Stimulated activated memory B cell treated with anti-CD40 and anti-IgM and Interleukin-4, amounts not matched to agents 10 μg/mL and 1 μg/mL and 100 μg/mL, for 72 hours (primary cell): ENCODE measurements around the gene ENKUR.
A peak's percentile ranks its signal among the peaks of the same experiment; 100 is the strongest.
"Not testable (repeated sequence)": the region's sequence is repeated elsewhere in the genome, so short reads cannot be mapped to it uniquely, and the experiment has no call there.

Experiments
- ATAC-seq: fragments of 150-1000 bp; cut with Tn5 transposase; 2 replicates; pipeline ENCODE4 v1.10.0; 2021
- H3K27ac Mint-ChIP-seq: one replicate; pipeline ENCODE4 v1.8.0; 2022; ENCODE audit warnings: mild to moderate bottlenecking, mixed read lengths
- H3K27me3 Mint-ChIP-seq: one replicate; pipeline ENCODE4 v1.8.0; 2022; ENCODE audit warnings: mixed read lengths
- H3K36me3 Mint-ChIP-seq: one replicate; pipeline ENCODE4 v1.8.0; 2022; ENCODE audit warnings: mixed read lengths
- H3K4me1 Mint-ChIP-seq: one replicate; pipeline ENCODE4 v1.8.0; 2022; ENCODE audit warnings: mixed read lengths
- H3K4me3 Mint-ChIP-seq: one replicate; pipeline ENCODE4 v1.8.0; 2022; ENCODE audit warnings: mild to moderate bottlenecking, moderate library complexity, mixed read lengths
- H3K9me3 Mint-ChIP-seq: one replicate; pipeline ENCODE4 v1.8.0; 2022; ENCODE audit warnings: mixed read lengths

Gene ENKUR

GRCh38 chr10:24969841-24970281 is 46.1 kb downstream of the ENKUR start:
- no peak overlapping the region for H3K4me3 Mint-ChIP-seq
- H3K9me3 Mint-ChIP-seq = peaks cover 3% of the 10 kb centered on the region
- H3K4me1 Mint-ChIP-seq = peaks cover 6% of the 10 kb centered on the region
- no peaks in the 10 kb centered on the region for H3K27me3 Mint-ChIP-seq
- H3K27ac Mint-ChIP-seq = no peak overlapping the region
- no peaks in the 10 kb centered on the region for H3K36me3 Mint-ChIP-seq
- ATAC-seq = no peak

DNA sequence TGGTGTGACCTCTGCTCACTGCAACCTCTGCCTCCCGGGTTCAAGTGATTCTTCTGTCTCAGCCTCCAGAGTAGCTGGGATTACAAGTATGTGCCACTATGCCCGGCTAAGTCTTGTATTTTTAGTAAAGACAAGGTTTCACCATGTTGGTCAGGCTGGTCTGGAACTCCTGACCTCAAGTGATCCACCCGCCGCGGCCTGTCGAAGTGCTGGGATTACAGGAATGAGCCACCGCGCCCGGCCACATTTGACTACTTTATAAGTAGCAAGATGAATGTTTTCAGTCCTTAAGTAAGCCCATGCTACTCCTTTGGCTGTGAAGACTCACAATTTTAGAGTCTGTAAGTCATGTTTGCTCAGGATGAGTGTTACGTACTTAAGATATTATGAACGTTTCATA is 47.0 kb downstream of the ENKUR start:
- not testable (repeated sequence) for H3K4me1 Mint-ChIP-seq, H3K4me3 Mint-ChIP-seq, H3K27me3 Mint-ChIP-seq, ATAC-seq, H3K9me3 Mint-ChIP-seq, H3K36me3 Mint-ChIP-seq, H3K27ac Mint-ChIP-seq

- H3K4me1 Mint-ChIP-seq = peaks cover 6% of the 10 kb centered on the region
- no peaks in the 10 kb centered on the region for H3K36me3 Mint-ChIP-seq
- no peak overlapping the region for H3K4me3 Mint-ChIP-seq
- peaks cover 3% of the 10 kb centered on the region for H3K9me3 Mint-ChIP-seq
- no peak for ATAC-seq
- no peaks in the 10 kb centered on the region for H3K27me3 Mint-ChIP-seq
- no peak overlapping the region for H3K27ac Mint-ChIP-seq
These were observed 47.6 kb downstream of the ENKUR start for GRCh38 chr10:24968349-24968748.

DNA sequence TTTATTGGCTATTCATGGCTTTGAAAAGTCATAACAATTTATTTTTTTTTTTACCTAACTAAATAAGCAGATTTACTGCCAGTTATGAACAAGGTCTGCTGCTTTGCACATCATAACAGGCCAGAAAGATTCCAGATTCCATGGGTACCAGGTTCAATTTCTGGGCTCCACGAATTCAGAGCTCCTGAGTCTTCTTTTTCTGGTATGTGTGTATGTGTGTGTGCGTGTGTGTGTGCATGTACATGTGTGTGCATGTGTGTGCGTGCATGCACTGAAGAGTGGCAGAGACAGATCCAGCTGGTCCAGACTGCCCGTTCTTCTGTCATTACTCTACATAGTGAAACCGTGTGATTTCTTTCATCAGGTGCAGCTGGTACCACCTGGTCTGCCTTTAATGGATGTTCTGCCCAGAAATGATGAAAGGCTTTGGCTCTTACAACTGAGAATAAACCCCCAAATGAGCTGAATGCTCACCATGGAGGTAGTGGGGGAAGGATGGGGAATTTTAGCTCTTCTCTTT is 48.9 kb downstream of the ENKUR start:
- no peaks in the 10 kb centered on the region for H3K36me3 Mint-ChIP-seq
- H3K9me3 Mint-ChIP-seq = peaks cover 3% of the 10 kb centered on the region
- ATAC-seq = no peak
- H3K4me3 Mint-ChIP-seq = no peak overlapping the region
- peaks cover 6% of the 10 kb centered on the region for H3K4me1 Mint-ChIP-seq
- H3K27me3 Mint-ChIP-seq = no peaks in the 10 kb centered on the region
- H3K27ac Mint-ChIP-seq = no peak overlapping the region

DNA sequence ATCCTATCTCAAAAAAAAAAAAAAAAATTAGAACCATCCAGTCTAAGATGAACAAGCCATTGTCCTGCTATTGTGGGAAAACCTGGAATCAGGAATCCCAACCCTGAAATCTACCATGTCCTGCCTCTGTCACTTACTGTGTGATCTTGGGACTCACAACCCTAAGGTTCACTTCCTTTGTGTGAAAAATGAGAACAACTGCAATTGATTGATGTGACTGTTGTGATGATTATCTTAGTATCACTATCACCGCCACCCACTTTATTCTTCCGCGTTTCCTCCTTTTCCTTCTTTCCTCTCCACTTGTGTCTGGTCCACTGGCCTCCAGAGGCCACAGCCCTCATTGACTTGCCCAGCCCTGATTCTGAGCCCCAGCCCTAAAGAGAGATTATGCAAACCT is 50.9 kb downstream of the ENKUR start:
- Mint-ChIP-seq H3K4me1 (peaks cover 3% of the 10 kb centered on the region), H3K36me3 (no peaks in the 10 kb centered on the region), H3K4me3 (no peak overlapping the region), H3K27ac (no peak overlapping the region), H3K9me3 (peaks cover 3% of the 10 kb centered on the region), H3K27me3 (no peaks in the 10 kb centered on the region)
- ATAC-seq = no peak

DNA sequence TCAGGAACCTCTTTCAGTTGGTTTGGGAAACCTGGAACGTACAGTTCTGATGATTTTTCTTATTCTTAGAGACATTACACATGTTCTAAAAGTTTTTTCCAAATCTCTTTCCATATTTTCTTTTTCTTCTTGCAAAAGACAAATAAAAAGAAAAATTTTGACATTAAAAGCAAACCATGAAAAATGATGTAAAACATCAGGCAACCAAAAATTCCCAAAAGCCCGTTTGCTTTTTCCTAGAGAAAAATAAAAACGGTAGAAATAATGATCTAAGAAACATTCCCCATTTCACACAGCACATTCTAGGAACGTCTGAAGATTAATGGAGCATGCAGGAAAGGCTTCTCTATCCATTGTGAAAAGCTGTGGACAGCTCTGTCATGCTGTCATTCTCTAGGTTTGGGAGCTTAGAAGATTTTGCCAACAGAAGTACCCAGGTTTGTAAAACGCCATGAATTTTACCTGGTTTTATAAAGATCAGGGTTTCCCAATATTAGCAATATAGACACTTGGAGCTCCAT is 52.4 kb downstream of the ENKUR start:
- no peaks in the 10 kb centered on the region for H3K27me3 Mint-ChIP-seq
- H3K4me3 Mint-ChIP-seq = no peak overlapping the region
- no peak for ATAC-seq
- H3K9me3 Mint-ChIP-seq = peaks cover 3% of the 10 kb centered on the region
- H3K4me1 Mint-ChIP-seq = no peaks in the 10 kb centered on the region
- no peak overlapping the region for H3K27ac Mint-ChIP-seq
- no peaks in the 10 kb centered on the region for H3K36me3 Mint-ChIP-seq

- Mint-ChIP-seq H3K27me3 (no peaks in the 10 kb centered on the region), H3K4me1 (no peaks in the 10 kb centered on the region), H3K36me3 (no peaks in the 10 kb centered on the region), H3K9me3 (peaks cover 3% of the 10 kb centered on the region), H3K27ac (no peak overlapping the region), H3K4me3 (no peak overlapping the region)
- no peak for ATAC-seq
These were observed 53.0 kb downstream of the ENKUR start for GRCh38 chr10:24962995-24963394.

- no peak for ATAC-seq
These were observed 54.4 kb downstream of the ENKUR start for GRCh38 chr10:24961582-24961981.

DNA sequence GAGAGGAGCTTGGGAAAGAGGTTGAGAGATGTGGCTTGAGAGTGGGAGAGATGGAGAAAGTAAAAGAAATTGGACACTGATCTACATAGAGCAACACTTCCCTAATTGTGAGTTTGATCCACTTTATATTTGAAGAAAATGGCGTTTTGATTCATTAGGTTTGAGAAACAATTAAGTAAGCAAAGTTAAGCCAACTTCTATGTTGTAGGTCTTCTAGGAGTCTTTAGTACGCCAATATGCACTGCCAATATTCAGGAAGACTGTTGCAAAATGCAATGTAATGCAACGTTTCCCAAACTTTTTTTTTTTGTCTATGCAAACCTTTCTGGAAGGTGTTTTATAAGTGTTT is 56.6 kb downstream of the ENKUR start:
- no peaks in the 10 kb centered on the region for H3K27me3 Mint-ChIP-seq
- H3K4me1 Mint-ChIP-seq = no peaks in the 10 kb centered on the region
- H3K4me3 Mint-ChIP-seq = no peak overlapping the region

More at GRCh38 chr10:24961582-24961981, 54.4 kb downstream of the ENKUR start:
- H3K27ac Mint-ChIP-seq = no peak overlapping the region
- no peaks in the 10 kb centered on the region for H3K9me3 Mint-ChIP-seq
- H3K4me3 Mint-ChIP-seq = no peak overlapping the region
- H3K27me3 Mint-ChIP-seq = no peaks in the 10 kb centered on the region
- H3K4me1 Mint-ChIP-seq = no peaks in the 10 kb centered on the region
- H3K36me3 Mint-ChIP-seq = no peaks in the 10 kb centered on the region

GRCh38 chr10:24958721-24959381 is 57.1 kb downstream of the ENKUR start:
- no peak overlapping the region for H3K4me3 Mint-ChIP-seq
- ATAC-seq = no peak

More for the DNA sequence above, 56.6 kb downstream of the ENKUR start:
- Mint-ChIP-seq H3K27ac (no peak overlapping the region), H3K36me3 (no peaks in the 10 kb centered on the region), H3K9me3 (no peaks in the 10 kb centered on the region)
- ATAC-seq = no peak

DNA sequence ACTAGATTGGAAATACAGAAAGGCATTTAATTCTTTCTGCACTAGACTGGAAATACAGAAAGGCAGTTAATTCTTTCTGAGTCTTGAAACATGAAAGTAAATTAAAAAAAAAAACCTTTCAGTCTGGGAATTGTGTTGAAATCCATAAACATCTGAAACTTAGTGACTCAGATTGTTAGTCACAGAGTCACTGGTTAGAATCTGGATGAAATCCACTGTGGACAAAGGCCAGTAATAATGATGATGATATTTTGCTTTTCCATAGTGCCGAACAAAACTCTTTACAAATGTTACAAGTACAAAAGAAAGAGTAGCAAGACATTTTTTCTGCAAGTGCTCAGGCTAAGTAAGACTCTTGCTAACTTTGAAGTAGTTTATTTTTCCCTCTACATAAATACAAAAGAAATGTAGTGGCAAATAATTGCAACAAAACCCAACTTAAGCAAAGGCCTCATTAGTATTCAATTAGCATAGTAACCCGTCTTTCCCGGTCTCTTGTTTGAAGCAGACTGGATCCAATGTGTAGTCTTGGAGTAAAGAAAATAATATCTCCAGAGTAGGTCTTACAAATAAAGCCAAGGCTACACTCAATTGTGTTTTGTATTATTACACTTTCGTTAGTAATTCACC is 57.8 kb downstream of the ENKUR start:
- H3K4me1 Mint-ChIP-seq = peaks cover 5% of the 10 kb centered on the region
- no peak overlapping the region for H3K27ac Mint-ChIP-seq
- no peak for ATAC-seq
- no peaks in the 10 kb centered on the region for H3K9me3 Mint-ChIP-seq
- no peaks in the 10 kb centered on the region for H3K27me3 Mint-ChIP-seq
- no peak overlapping the region for H3K4me3 Mint-ChIP-seq
- H3K36me3 Mint-ChIP-seq = no peaks in the 10 kb centered on the region

More at GRCh38 chr10:24958721-24959381, 57.1 kb downstream of the ENKUR start:
- Mint-ChIP-seq H3K4me1 (no peaks in the 10 kb centered on the region), H3K27me3 (no peaks in the 10 kb centered on the region), H3K27ac (no peak overlapping the region), H3K9me3 (no peaks in the 10 kb centered on the region), H3K36me3 (no peaks in the 10 kb centered on the region)

DNA sequence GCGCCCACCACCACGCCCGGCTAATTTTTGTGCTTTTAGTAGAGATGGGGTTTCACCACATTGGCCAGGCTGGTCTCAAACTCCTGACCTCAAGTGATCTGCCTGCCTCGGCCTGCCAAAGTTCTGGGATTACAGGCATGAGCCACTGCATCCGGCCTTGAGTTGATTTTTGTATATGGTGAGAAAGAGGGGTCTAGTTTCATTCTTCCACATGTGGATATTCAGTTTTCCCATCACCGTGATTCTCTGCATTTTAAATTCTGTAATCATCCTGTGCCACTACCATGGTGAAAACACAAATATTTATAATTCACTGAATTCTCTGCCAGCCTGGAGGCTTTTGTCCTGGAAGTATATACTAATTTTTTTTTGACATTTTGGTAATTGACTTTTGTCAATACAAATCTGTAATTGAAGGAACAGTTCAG is 58.3 kb downstream of the ENKUR start:
- not testable (repeated sequence) for H3K27me3 Mint-ChIP-seq, H3K4me1 Mint-ChIP-seq, H3K4me3 Mint-ChIP-seq, H3K9me3 Mint-ChIP-seq, H3K27ac Mint-ChIP-seq, H3K36me3 Mint-ChIP-seq, ATAC-seq

DNA sequence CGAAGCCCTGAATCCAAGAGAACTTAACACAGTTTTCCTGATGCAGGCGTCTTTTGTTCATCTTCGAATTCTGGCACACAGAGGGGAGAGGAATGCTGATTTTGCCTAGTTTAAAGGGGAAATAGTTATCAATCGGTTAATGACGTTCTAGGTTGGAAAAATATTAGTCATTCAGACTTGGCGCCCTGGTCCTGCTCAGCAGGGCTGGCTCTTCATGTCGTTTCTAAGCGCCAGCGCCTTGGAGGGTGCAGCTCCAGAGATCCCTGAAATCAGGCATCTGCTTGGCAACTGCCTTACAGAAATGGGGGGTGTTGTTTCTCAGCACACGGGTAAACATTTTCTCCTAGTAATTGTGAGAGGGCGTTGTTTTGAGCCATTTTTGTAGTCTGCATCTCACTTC is 62.3 kb downstream of the ENKUR start:
- ATAC-seq = no peak
- Mint-ChIP-seq H3K27ac (peak overlapping the region; percentile 83), H3K9me3 (no peaks in the 10 kb centered on the region), H3K4me1 (peaks cover 19% of the 10 kb centered on the region), H3K27me3 (no peaks in the 10 kb centered on the region), H3K36me3 (no peaks in the 10 kb centered on the region), H3K4me3 (peak overlapping the region; percentile 76)

GRCh38 chr10:24952707-24953645 is 63.0 kb downstream of the ENKUR start:
- Mint-ChIP-seq H3K4me3 (peak overlapping the region; percentile 76), H3K9me3 (no peaks in the 10 kb centered on the region), H3K4me1 (peaks cover 19% of the 10 kb centered on the region), H3K27ac (peak overlapping the region; percentile 83), H3K27me3 (no peaks in the 10 kb centered on the region), H3K36me3 (no peaks in the 10 kb centered on the region)
- ATAC-seq = peak; percentile 82

GRCh38 chr10:24952143-24952706 is 63.7 kb downstream of the ENKUR start, which contains the start of gene PRTFDC1:
Gene PRTFDC1 (minus strand): TSS chr10:24952606. CDS start chr10:24952575, 31 bp downstream.
- Mint-ChIP-seq H3K4me1 (peaks cover 19% of the 10 kb centered on the region), H3K27me3 (no peaks in the 10 kb centered on the region), H3K36me3 (no peaks in the 10 kb centered on the region), H3K4me3 (peak within 1 kb of the TSS; percentile 80), H3K27ac (peak within 1 kb of the TSS; percentile 83), H3K9me3 (no peaks in the 10 kb centered on the region)
- peak; percentile 53 for ATAC-seq
